GM13976 (cell line): ENCODE data around the gene MVK.
"Not testable (repeated sequence)": the region's sequence is repeated elsewhere in the genome, so short reads cannot be mapped to it uniquely, and the experiment has no call there.

ENCODE experiments used
- DNase-seq: peaks from one replicate; pipeline ENCODE4 v3.0.0; 2012; ENCODE audit warnings: low spot score
- in situ Hi-C: fragments of 300-500 bp; cut with MboI; formaldehyde crosslinking; loops from one replicate; pipeline ENCODE4 v1.12.0; 2022; ENCODE audit warnings: low sequenced_read_pairs, mixed read lengths, inconsistent platforms; ENCODE audit not compliant: unreplicated experiment
- TF ChIP-seq, protein P1 (sequence below): IDR thresholded peaks from 2 replicates; pipeline ENCODE4 v1.5.1; 2012; ENCODE audit warnings: borderline replicate concordance, mild to moderate bottlenecking; ENCODE audit not compliant: insufficient read depth; ENCODE audit errors: extremely low read depth, missing control alignments, control extremely low read depth

MVK gene

DNA sequence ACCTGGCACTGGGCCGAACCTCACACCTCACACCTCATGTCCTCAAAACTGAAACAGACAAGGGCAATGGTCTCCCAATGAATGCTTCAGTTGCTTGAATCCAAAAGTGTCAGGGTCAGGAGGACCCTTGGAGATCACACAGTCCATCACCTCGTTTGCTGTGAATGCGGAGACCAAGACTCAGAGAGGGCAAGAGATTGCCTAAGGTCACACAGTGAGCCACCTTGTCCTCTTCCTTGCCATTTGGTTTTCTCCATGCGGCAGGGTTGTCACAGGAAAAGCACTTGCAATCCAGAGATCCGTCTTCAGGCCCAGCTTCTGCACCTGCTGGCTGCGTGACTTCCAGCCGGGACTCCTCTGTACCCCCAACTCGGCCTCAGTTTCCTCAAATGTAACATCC lies 28.0 kb downstream of the MVK start:
- in situ Hi-C loops, result no loop called here
- no peak for DNase-seq
- TF ChIP-seq, protein P1, sequence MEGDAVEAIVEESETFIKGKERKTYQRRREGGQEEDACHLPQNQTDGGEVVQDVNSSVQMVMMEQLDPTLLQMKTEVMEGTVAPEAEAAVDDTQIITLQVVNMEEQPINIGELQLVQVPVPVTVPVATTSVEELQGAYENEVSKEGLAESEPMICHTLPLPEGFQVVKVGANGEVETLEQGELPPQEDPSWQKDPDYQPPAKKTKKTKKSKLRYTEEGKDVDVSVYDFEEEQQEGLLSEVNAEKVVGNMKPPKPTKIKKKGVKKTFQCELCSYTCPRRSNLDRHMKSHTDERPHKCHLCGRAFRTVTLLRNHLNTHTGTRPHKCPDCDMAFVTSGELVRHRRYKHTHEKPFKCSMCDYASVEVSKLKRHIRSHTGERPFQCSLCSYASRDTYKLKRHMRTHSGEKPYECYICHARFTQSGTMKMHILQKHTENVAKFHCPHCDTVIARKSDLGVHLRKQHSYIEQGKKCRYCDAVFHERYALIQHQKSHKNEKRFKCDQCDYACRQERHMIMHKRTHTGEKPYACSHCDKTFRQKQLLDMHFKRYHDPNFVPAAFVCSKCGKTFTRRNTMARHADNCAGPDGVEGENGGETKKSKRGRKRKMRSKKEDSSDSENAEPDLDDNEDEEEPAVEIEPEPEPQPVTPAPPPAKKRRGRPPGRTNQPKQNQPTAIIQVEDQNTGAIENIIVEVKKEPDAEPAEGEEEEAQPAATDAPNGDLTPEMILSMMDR, result no peak

DNA sequence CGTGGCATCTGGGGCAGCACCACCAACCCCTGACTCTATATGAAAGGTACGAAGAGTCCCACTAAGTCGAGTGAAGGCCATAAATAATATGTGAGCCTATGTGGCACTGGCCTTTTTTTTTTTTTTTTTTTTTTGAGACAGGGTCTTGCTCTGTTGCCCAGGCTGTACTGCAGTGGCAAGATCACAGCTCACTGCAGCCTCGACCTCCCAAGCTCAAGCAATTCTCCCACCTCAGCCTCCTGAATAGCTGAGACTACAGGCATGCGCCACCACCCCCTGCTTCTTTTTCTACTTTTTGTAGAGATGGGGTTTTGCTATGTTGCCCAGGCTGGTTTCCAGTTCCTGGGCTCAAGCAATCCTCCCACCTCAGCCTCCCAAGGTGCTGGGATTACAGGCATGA lies 28.5 kb downstream of the MVK start:
- in situ Hi-C loops, result not testable (repeated sequence)

DNA sequence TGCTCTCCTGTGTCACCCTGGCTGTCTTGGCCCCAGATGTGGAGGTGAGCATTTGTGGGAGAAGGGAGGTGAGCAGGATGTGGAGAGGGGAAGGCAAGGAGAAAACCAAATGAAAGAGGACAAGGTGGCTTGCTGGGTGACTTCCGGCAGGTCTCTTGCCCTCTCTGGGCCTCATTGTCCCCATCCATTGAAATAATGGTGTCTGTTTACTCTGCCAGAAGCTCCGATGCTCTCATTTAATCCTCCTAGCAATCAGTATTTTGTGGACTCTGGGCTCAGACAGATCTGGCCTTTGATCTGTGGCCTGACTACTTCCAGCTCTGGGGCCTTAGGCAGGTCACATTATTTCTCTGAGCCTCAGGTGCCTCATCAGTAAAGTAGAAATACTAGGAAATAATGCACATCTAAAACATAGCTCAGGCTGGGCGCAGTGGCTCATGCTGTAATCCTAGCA lies 30.6 kb downstream of the MVK start:
- TF ChIP-seq, protein P1, result no peak
- in situ Hi-C loops, result no loop called here
- DNase-seq, result no peak

More for the DNA sequence above, 28.5 kb downstream of the MVK start:
- not testable (repeated sequence) for DNase-seq

DNA sequence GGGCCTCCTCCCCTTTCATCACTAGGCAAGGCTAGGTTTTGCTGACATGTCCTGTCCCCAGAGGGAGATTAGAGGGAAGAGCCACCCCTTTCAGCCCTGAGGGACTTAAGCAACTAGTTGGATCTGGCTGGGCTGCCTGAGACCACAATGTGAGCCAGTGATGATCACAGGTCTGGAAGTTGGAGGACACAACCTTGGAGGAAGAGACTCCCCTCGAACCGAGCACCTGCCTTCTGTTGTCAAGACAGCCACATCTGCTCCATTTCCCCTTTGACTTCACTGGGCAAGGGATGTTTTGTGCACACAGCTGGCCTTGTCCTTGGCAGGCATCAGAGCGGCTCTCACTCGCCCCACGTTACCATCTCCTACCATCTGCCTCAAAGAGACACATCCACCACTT lies 31.4 kb downstream of the MVK start:
- no peak for DNase-seq
- in situ Hi-C loops, result no loop called here
- TF ChIP-seq, protein P1, result no peak

DNA sequence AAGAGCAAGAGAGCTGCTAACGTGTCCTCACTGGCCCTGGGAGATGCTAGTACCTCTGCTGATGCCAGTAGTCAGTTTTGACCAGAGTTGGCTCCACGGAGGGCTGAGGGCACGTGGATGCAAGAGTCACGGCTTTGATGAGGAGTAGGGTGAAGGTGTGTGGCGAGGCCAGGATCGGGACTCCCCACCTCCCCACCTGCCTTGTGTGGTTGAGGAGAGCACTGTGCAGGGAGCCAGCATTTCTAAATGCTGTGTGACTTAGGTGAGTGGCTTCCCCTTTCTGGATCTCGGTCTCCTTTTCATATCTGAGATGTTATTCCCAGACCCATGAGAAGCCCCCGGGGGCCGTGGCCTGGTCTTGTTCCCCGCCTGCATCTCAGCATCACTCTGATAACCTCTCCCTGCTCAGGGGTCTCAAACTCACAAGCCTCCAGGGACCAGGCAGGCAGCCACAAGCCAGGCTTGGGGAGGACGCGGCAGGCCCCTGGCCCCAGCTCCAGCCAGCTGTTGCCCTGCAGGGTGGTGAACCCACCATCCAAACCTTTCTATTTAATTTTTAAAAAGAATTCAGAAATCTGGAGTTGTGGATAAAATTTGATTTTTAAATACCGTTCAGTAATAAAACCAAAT lies 32.1 kb downstream of the MVK start:
- TF ChIP-seq, protein P1, result no peak
- no peak for DNase-seq
- in situ Hi-C loops, result no loop called here

DNA sequence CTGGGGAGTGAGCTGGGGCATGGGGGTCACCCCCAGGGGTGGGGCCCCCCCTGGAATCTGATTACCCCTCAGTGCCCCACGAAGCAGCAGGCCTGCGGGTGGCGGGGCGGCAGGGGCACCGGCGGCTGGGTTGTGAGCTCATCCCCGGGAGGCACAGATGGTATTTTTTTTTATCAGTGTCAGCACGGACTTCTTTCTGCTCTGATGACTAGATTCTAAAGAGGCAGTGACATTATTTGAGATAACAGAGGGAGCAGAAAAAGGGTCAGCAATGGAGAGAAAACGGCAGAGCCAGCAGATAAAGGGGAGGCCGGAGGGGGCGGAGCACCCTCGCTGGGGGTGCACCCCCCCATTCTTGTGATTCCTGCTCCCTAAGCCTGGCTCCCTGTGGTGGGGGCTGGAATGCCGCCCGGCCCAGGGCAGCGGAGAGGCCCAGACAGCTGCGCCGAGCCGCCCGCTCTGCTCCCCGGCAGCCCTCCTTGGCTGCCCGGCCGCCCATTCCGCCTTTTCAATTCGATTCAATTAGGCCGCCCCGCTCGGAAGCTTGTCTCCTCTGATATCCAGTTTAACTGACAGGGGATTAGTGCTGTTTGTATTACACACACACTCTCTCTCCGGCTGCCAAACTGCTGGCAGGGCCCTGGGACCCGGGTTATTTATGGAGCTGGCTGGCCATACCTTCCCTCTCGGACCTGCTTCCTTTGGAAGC lies 32.9 kb downstream of the MVK start:
- no peak for DNase-seq
- TF ChIP-seq, protein P1, result no peak
- in situ Hi-C loops, result no loop called here

DNA sequence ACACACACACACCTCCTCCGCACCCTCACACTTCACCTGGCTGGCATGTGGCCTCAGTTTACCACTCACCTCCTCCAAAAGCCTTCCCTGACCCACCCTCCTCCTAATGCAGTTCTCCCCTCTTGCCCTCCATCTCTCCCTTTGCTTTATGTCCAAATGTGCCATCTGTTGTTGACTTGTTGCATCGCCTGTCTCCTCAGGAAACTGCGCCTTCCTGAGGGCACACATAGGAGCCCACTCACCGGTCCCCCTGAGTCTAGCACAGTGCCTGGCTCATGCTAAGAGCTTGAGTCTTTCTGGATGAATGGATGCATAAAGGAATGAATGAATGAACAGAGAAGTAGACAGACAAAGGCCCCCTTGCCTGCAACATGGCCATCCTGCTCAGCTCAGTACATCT lies 34.0 kb downstream of the MVK start:
- in situ Hi-C loops, result no loop called here

More for the DNA sequence above, 34.0 kb downstream of the MVK start:
- no peak for DNase-seq
- TF ChIP-seq, protein P1, result no peak
